OCI-LY3 (cell line): ENCODE measurements around the gene MSN.

Experiments used
- CTCF ChIP-seq: fragments of 200-600, 300-600 bp; sonication (generic); IDR thresholded peaks from 2 replicates; pipeline ENCODE4 v1.5.1; 2014; ENCODE audit warnings: antibody characterized with exemption, low read length, low read depth
- EZH2phosphoT487 ChIP-seq: fragments of 200-600 bp; shearing (Covaris generic); IDR thresholded peaks from 2 replicates; pipeline ENCODE4 v1.6.1; 2018; ENCODE audit warnings: antibody characterized with exemption, mixed run types, low read depth

- TF ChIP-seq CTCF: no peak
- TF ChIP-seq EZH2phosphoT487: no peak
Observed at GRCh38 chrX:65720381-65720964, 53.0 kb downstream of the MSN start.
